SK-N-MC (cell line): ENCODE results near the gene SGMS1.

ENCODE experiments used
- EZH2 ChIP-seq: fragments of 200-600 bp; sonication (generic); IDR thresholded peaks from one replicate; pipeline ENCODE4 v1.6.1; 2017; ENCODE audit warnings: antibody characterized with exemption
- POLR2AphosphoS5 ChIP-seq: IDR thresholded peaks from 2 replicates; pipeline ENCODE4 v1.6.1; 2012; ENCODE audit warnings: mild to moderate bottlenecking, low read depth, low read length, borderline replicate concordance

GRCh38 chr10:50592961-50593418, 30.8 kb downstream of the SGMS1 start:
- TF ChIP-seq POLR2AphosphoS5 = no peak
- TF ChIP-seq EZH2 = no peak
